T-helper 1 cell treated with Interleukin-12 subunit alpha and Interleukin-12 subunit beta and Interleukin-4 antibody, amounts not matched to agents 30 ng/mL and 1 ng/mL, for 36 hours (primary cell): ENCODE measurements around the gene KRT1. TPM values are rescaled to one million over a fixed set of nuclear protein-coding genes. Genes with fewer than 3 reads are reported as not detected.

Experiments used
- intact Hi-C: fragments of 100-400 bp; cut with micrococcal nuclease; formaldehyde crosslinking; loops from one replicate; pipeline ENCODE4 v1.15.1; 2024
- total RNA-seq: library from RNA; stranded (reverse); gene quantifications from 2 replicates; pipeline ENCODE4 v1.2.3, GENCODE V29; 2022

KRT1 gene
- total RNA-seq, 1 donor from 2014 or later, result 0.51 TPM

GRCh38 chr12:52641468-52641867, 38.7 kb downstream of the KRT1 start:
- intact Hi-C loops, result no loop called here

GRCh38 chr12:52637299-52637698, 42.9 kb downstream of the KRT1 start:
- intact Hi-C loops, result no loop called here

- intact Hi-C loops, result no loop called here
Observed at GRCh38 chr12:52636592-52637258, 43.5 kb downstream of the KRT1 start.

- intact Hi-C loops, result no loop called here
Observed at GRCh38 chr12:52636189-52636588, 44.0 kb downstream of the KRT1 start.

- intact Hi-C loops, result no loop called here
Observed at GRCh38 chr12:52634266-52635056, 45.7 kb downstream of the KRT1 start.

GRCh38 chr12:52633383-52633782, 46.8 kb downstream of the KRT1 start:
- intact Hi-C loops, result loop anchor here (1.0 kb wide), 1 partner anchor 12 kb away; no protein-coding TSS in a partner anchor

GRCh38 chr12:52632656-52633055, 47.6 kb downstream of the KRT1 start:
- intact Hi-C loops, result loop anchor here (1.0 kb wide), 1 partner anchor 13 kb away; no protein-coding TSS in a partner anchor

GRCh38 chr12:52631676-52632459, 48.3 kb downstream of the KRT1 start:
- intact Hi-C loops, result no loop called here

GRCh38 chr12:52631264-52631663, 48.9 kb downstream of the KRT1 start:
- intact Hi-C loops, result no loop called here

GRCh38 chr12:52630599-52631200, 49.5 kb downstream of the KRT1 start:
- intact Hi-C loops, result no loop called here

GRCh38 chr12:52630008-52630500, 50.2 kb downstream of the KRT1 start:
- intact Hi-C loops, result no loop called here

GRCh38 chr12:52629281-52630007, 50.8 kb downstream of the KRT1 start:
- intact Hi-C loops, result no loop called here

- intact Hi-C loops, result no loop called here
Observed at GRCh38 chr12:52628841-52629240, 51.4 kb downstream of the KRT1 start.

GRCh38 chr12:52628111-52628507, 52.1 kb downstream of the KRT1 start:
- intact Hi-C loops, result no loop called here

GRCh38 chr12:52627395-52628110, 52.7 kb downstream of the KRT1 start:
- intact Hi-C loops, result no loop called here

Other genes with a start within 250 kb of the KRT1 start
- gene KRT75, start 246.0 kb downstream of the KRT1 start, total RNA-seq, result not detected in 2 replicates
- gene KRT6B, start 228.3 kb downstream of the KRT1 start, total RNA-seq, result not detected in 2 replicates
- gene KRT6C, start 206.6 kb downstream of the KRT1 start, total RNA-seq, result not detected in 2 replicates
- gene KRT6A, start 187.2 kb downstream of the KRT1 start, total RNA-seq, result not detected in 2 replicates
- gene KRT5, start 160.0 kb downstream of the KRT1 start, total RNA-seq, result not detected in 2 replicates
- not detected in 2 replicates for gene KRT71, start 127.3 kb downstream of the KRT1 start, total RNA-seq
- not detected in 2 replicates for gene KRT74, start 106.6 kb downstream of the KRT1 start, total RNA-seq
- gene KRT72, start 78.9 kb downstream of the KRT1 start, total RNA-seq, result 1.6 and 1.7 TPM in 2 replicates
- gene KRT73, start 61.8 kb downstream of the KRT1 start, total RNA-seq, result 0.61 and 0.78 TPM in 2 replicates
- gene KRT2, start 28.2 kb downstream of the KRT1 start, total RNA-seq, result 0.20 and 0.27 TPM in 2 replicates
- not detected in 2 replicates for gene KRT77, start 23.1 kb upstream of the KRT1 start, total RNA-seq
- gene KRT76, start 96.9 kb upstream of the KRT1 start, total RNA-seq, result not detected in 2 replicates
- gene KRT3, start 115.7 kb upstream of the KRT1 start, total RNA-seq, result not detected in 2 replicates
- not detected in 2 replicates for gene KRT4, start 133.7 kb upstream of the KRT1 start, total RNA-seq
- not detected in 2 replicates for gene KRT79, start 153.9 kb upstream of the KRT1 start, total RNA-seq
- not detected in 2 replicates for gene KRT78, start 168.6 kb upstream of the KRT1 start, total RNA-seq
- gene KRT8, start 224.7 kb upstream of the KRT1 start, total RNA-seq, result 0.12 TPM in 1 of 2 replicates, not detected in the other